ENCODE results near the gene ALKBH7.

The ALKBH7 gene

GRCh38 chr19:6415591-6416190 is 43.1 kb downstream of the ALKBH7 start:
- peaks cover 51% of the 10 kb centered on the region for H3K36me3 ChIP-seq (ENCODE audit: control insufficient read depth, insufficient read depth, low read length)
- no peak overlapping the region for H3K4me3 ChIP-seq (replicated peaks; ENCODE audit: low read depth, low read length)
- no peak for TF ChIP-seq CTCF (IDR thresholded peaks at IDR 0.05; ENCODE audit: insufficient read depth, low read length, poor library complexity, severe bottlenecking)
- no peak for DNase-seq (ENCODE audit: extremely low read depth, insufficient read length)
- no peaks in the 10 kb centered on the region for H3K27me3 ChIP-seq (replicated peaks; ENCODE audit: control insufficient read depth, insufficient read depth, low read length)

DNA sequence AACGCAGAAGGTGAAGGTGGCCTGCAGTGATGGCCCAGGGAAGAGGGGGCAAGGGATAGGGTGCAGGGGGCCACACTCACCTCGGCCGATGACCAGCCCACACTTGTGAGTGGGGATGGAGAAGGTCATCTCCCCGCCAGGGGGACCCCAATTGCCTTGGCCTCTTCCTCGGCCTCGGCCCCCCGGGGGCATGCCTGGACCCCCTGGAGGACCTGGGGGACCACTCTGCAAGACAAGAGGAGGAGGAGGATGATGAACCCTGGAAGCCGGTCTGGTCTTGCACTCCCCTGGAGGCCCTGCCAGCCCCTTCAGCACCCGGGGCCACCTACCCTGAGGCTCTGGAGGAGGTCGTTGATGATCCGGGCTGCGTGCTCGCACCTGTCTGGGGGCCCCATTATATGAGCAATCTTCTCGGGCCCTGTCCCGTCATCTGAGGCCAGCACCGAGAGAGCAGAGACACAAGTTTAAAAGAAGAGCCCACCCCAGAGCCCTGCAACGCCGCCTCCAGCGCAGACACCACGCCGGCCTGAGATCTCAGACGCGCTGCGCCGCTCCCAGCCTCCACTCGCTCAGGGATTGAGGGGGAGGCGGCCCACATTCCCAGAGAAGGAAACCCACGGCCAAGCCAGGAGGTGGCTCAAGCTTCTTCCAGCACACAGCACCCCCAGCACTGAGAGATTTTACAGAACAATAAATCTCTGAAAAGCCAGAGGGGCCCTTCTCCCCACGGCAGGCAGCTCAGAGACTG is 44.2 kb downstream of the ALKBH7 start:
- H3K27me3 ChIP-seq (replicated peaks; ENCODE audit: control insufficient read depth, insufficient read depth, low read length): no peaks in the 10 kb centered on the region
- no peak for DNase-seq (ENCODE audit: extremely low read depth, insufficient read length)
- H3K4me3 ChIP-seq (replicated peaks; ENCODE audit: low read depth, low read length): no peak overlapping the region
- TF ChIP-seq CTCF (IDR thresholded peaks at IDR 0.05; ENCODE audit: insufficient read depth, low read length, poor library complexity, severe bottlenecking): no peak
- peaks cover 58% of the 10 kb centered on the region for H3K36me3 ChIP-seq (ENCODE audit: control insufficient read depth, insufficient read depth, low read length)

GRCh38 chr19:6417713-6418561 is 45.3 kb downstream of the ALKBH7 start:
- peak; percentile 23 for TF ChIP-seq CTCF (IDR thresholded peaks at IDR 0.05; ENCODE audit: insufficient read depth, low read length, poor library complexity, severe bottlenecking)
- Histone ChIP-seq H3K4me3 (replicated peaks; ENCODE audit: low read depth, low read length) (no peak overlapping the region), H3K27me3 (replicated peaks; ENCODE audit: control insufficient read depth, insufficient read depth, low read length) (no peaks in the 10 kb centered on the region), H3K36me3 (ENCODE audit: control insufficient read depth, insufficient read depth, low read length) (peaks cover 57% of the 10 kb centered on the region)
- DNase-seq (ENCODE audit: extremely low read depth, insufficient read length): no peak

DNA sequence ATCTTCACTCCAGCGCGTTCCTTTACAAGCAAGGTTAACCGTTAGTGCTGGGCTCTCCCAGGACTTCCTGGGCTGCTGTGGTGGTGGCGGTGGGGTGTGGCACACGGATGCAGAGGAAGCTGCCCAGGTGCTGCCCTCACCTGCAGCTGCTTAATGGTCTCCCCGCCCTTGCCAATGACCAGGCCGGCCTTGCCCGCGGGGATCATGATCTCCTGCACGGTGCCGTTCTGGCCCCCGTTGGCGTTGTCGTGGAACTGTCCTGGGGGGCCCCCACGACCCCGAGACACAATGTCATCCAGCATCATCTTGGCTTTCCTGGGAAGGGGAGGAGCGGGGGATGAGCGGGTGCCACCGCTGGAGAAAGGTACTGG is 46.0 kb downstream of the ALKBH7 start:
- H3K27me3 ChIP-seq (replicated peaks; ENCODE audit: control insufficient read depth, insufficient read depth, low read length): no peaks in the 10 kb centered on the region
- no peak overlapping the region for H3K4me3 ChIP-seq (replicated peaks; ENCODE audit: low read depth, low read length)
- no peak for DNase-seq (ENCODE audit: extremely low read depth, insufficient read length)
- no peak for TF ChIP-seq CTCF (IDR thresholded peaks at IDR 0.05; ENCODE audit: insufficient read depth, low read length, poor library complexity, severe bottlenecking)
- peaks cover 57% of the 10 kb centered on the region for H3K36me3 ChIP-seq (ENCODE audit: control insufficient read depth, insufficient read depth, low read length)

GRCh38 chr19:6421075-6422014 is 48.8 kb downstream of the ALKBH7 start:
- no peak for TF ChIP-seq CTCF (IDR thresholded peaks at IDR 0.05; ENCODE audit: insufficient read depth, low read length, poor library complexity, severe bottlenecking)
- H3K4me3 ChIP-seq (replicated peaks; ENCODE audit: low read depth, low read length): no peak overlapping the region
- H3K27me3 ChIP-seq (replicated peaks; ENCODE audit: control insufficient read depth, insufficient read depth, low read length): no peaks in the 10 kb centered on the region
- DNase-seq (ENCODE audit: extremely low read depth, insufficient read length): no peak
- H3K36me3 ChIP-seq (ENCODE audit: control insufficient read depth, insufficient read depth, low read length): peaks cover 43% of the 10 kb centered on the region

Measured in GM06990 (cell line).